Suprapubic skin (tissue), 4 donors: ENCODE measurements around the gene UBTD1. TPM values are rescaled to one million over a fixed set of nuclear protein-coding genes. Genes with fewer than 3 reads are reported as not detected.
A peak's percentile ranks its signal among the peaks of the same experiment; 100 is the strongest.

Experiments used
- DNase-seq, 2 donors: peaks; one replicate each; pipeline ENCODE4 v3.0.0-alpha.2; 2019; ENCODE audit warnings: low spot score in 2 of 2
- H3K27ac ChIP-seq: fragments of 200-600 bp; sonication (generic); one replicate; pipeline ENCODE4 v1.5.1; 2019
- H3K27me3 ChIP-seq: fragments of 200-600 bp; sonication (generic); one replicate; pipeline ENCODE4 v1.5.1; 2019
- H3K36me3 ChIP-seq: fragments of 200-600 bp; sonication (generic); one replicate; pipeline ENCODE4 v1.5.1; 2019
- H3K4me1 ChIP-seq: fragments of 200-600 bp; sonication (generic); one replicate; pipeline ENCODE4 v1.5.1; 2019
- H3K4me3 ChIP-seq: fragments of 200-600 bp; sonication (generic); one replicate; pipeline ENCODE4 v1.5.1; 2019; ENCODE audit warnings: mild to moderate bottlenecking
- H3K9me3 ChIP-seq: fragments of 200-600 bp; sonication (generic); one replicate; pipeline ENCODE4 v1.5.1; 2019
- CTCF ChIP-seq, 2 donors: fragments of 200-600 bp in 1 of 2; fragments of 450-650 bp in 1 of 2; sonication (generic) in 1 of 2; IDR thresholded peaks; one replicate each; pipeline ENCODE4 v1.5.1; 2016 to 2019; ENCODE audit warnings: antibody characterized with exemption in 2 of 2, mild to moderate bottlenecking in 1 of 2, moderate library complexity in 1 of 2
- EP300 ChIP-seq: sonication (generic); formaldehyde crosslinking; IDR thresholded peaks from one replicate; pipeline ENCODE4 v1.6.1; 2017; ENCODE audit warnings: antibody characterized with exemption
- POLR2A ChIP-seq, 2 donors: fragments of 450-650 bp; IDR thresholded peaks; one replicate each; pipeline ENCODE4 v1.6.1; 2017; ENCODE audit warnings: antibody characterized with exemption in 2 of 2, mild to moderate bottlenecking in 2 of 2, moderate library complexity in 2 of 2
- POLR2AphosphoS5 ChIP-seq, 3 donors: sonication (generic); formaldehyde crosslinking; IDR thresholded peaks; one replicate each; pipeline ENCODE4 v1.6.1; 2017; ENCODE audit warnings: antibody characterized with exemption in 3 of 3
- WGBS: methylation state at CpG from one replicate; pipeline ENCODE4 v1.1.5; 2018; 5-methylcytosine and 5-hydroxymethylcytosine counted together
- total RNA-seq, 4 donors: library from RNA; depleted of rRNA; stranded (reverse); fragments of >200 nt; gene quantifications; one replicate each; pipeline ENCODE4 v1.1.0, GENCODE V29; 2016

The UBTD1 gene
- total RNA-seq, 4 donors from 2014 or later = 15.2 to 50.8 (median 36.4) TPM

- Histone ChIP-seq H3K4me1 (peaks cover 8% of the 10 kb centered on the region), H3K4me3 (no peak overlapping the region), H3K27ac (no peak overlapping the region), H3K27me3 (no peaks in the 10 kb centered on the region), H3K36me3 (peaks cover 98% of the 10 kb centered on the region), H3K9me3 (no peaks in the 10 kb centered on the region)
- WGBS = 88% methylated on average over 2 of the region's 2 CpGs
- no peak for TF ChIP-seq POLR2A (IDR thresholded peaks at IDR 0.05)
- no peak for TF ChIP-seq CTCF (IDR thresholded peaks at IDR 0.05)
- no peak for TF ChIP-seq EP300
- no peak for TF ChIP-seq POLR2AphosphoS5 (IDR thresholded peaks at IDR 0.05)
- no peak for DNase-seq
These were observed 36.4 kb upstream of the UBTD1 start for GRCh38 chr10:97462309-97462708.

DNA sequence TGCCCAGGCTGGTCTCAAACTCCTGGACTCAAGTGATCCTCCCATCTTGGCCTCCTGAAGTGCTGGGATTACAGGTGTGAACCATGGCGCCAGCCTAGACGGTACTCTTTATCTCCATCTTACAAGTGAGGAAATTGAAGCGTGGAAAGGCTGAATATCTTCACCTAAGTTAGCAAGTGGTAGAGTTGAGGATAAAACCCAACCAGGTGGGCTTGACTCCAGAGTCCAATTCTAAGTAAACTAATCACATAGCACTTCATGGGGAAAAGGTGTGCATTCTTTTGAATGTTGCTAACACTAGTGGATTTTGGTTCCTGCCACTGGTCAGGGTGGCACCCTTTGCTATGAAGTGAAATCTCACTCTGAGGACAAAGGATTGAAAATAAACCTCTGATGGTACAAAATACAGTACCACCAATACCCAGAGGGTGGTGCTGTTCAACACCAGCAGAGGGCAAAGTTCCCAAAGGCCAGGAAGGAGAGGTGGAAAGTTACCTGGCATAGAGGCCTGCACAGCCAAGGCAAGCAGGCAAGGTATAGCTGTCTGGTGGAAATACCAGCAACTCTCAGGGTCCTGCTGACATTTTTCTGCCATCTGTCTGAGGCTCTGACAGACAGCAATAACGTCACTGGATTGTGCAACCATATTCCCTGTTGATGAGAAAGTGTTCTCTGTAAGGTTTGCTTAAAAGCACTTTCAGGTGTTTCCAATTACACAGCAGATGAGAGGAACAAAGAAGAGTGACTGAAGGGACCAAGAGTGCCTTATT, 35.2 kb upstream of the UBTD1 start:
- H3K9me3 ChIP-seq = no peaks in the 10 kb centered on the region
- 63% methylated on average over 4 of the region's 4 CpGs for WGBS
- TF ChIP-seq POLR2A (IDR thresholded peaks at IDR 0.05) (no peak), POLR2AphosphoS5 (IDR thresholded peaks at IDR 0.05) (peak in 1 of 3 donors; percentile 43), CTCF (IDR thresholded peaks at IDR 0.05) (peak; percentile 74 to 86)
- peaks cover 99% of the 10 kb centered on the region for H3K36me3 ChIP-seq
- DNase-seq = peak in 1 of 2 donors; percentile 62
- H3K4me3 ChIP-seq = no peak overlapping the region
- H3K4me1 ChIP-seq = peaks cover 15% of the 10 kb centered on the region
- no peaks in the 10 kb centered on the region for H3K27me3 ChIP-seq
- peak overlapping the region; percentile 1 for H3K27ac ChIP-seq

DNA sequence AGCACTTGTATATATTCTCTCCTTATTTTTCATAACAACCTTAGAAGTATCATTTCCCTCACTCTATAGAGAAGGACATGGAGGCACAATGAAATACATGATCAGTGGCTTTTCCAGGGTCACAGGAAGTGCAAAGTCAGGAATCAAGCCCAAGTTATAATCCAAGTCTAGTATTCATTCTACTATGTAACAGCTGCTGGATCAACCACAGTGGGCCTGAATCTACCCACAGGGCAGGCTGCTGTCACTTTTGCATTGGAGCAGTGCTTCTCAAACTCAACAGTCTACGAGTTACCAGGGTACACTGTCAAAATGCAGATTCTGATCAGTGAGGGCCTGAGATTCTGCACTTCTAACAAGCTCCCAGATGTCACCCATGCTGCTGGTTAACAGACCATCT, 34.5 kb upstream of the UBTD1 start:
- Histone ChIP-seq H3K4me1 (peaks cover 15% of the 10 kb centered on the region), H3K27me3 (no peaks in the 10 kb centered on the region), H3K36me3 (peaks cover 99% of the 10 kb centered on the region), H3K27ac (peak overlapping the region; percentile 1), H3K4me3 (no peak overlapping the region), H3K9me3 (no peaks in the 10 kb centered on the region)
- WGBS = 75% methylated on average over 1 of the region's 1 CpG
- TF ChIP-seq EP300 (no peak), POLR2A (IDR thresholded peaks at IDR 0.05) (no peak), POLR2AphosphoS5 (IDR thresholded peaks at IDR 0.05) (no peak), CTCF (IDR thresholded peaks at IDR 0.05) (no peak)
- DNase-seq = no peak

DNA sequence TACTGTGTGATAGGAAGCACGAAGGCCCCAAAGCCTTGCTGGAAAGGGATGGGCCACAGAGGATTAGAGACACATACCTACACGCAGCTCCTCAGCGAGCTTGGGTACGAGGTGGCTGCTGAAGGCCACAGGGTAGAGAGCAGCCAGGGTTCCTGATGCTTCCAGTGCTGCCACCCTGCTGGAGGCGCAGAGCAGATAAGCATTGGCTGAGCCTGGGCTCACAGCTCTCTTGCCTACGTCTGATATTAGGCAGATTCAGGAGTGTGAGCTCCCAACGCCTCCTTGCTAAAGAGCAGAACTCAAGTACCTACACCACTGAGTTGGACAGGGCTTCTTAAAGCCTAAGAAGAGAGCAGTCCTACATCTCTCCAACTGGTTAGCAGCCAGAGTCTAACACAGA, 32.7 kb upstream of the UBTD1 start:
- Histone ChIP-seq H3K27ac (no peak overlapping the region), H3K9me3 (no peaks in the 10 kb centered on the region), H3K4me1 (peaks cover 15% of the 10 kb centered on the region), H3K36me3 (peaks cover 98% of the 10 kb centered on the region), H3K27me3 (no peaks in the 10 kb centered on the region), H3K4me3 (no peak overlapping the region)
- TF ChIP-seq EP300 (no peak), CTCF (IDR thresholded peaks at IDR 0.05) (no peak), POLR2AphosphoS5 (IDR thresholded peaks at IDR 0.05) (no peak), POLR2A (IDR thresholded peaks at IDR 0.05) (no peak)
- WGBS = 96% methylated on average over 7 of the region's 7 CpGs
- DNase-seq = no peak

DNA sequence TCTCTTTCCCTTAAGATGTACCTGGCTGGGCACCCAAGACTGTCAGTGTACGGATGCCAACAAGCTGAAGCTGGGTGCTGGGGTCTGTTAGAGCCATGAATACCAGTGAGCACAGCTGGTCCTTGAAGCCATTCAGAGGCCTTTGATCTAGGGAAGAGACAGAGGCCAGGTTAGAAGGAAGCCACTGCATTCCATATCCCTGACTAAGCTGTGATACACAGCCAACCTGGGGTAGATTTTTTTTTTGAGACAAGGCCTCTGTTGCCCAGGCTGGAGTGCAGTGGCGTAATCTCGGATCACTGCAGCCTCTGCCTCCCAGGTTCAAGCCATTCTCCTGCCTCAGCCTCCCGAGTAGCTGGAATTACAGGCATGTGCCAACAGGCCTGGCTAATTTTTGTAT, 32.0 kb upstream of the UBTD1 start:
- 69% methylated on average over 4 of the region's 4 CpGs for WGBS
- H3K27ac ChIP-seq = no peak overlapping the region

More for the DNA sequence above, 32.0 kb upstream of the UBTD1 start:
- peaks cover 97% of the 10 kb centered on the region for H3K36me3 ChIP-seq
- no peaks in the 10 kb centered on the region for H3K27me3 ChIP-seq
- DNase-seq = no peak
- TF ChIP-seq POLR2A (IDR thresholded peaks at IDR 0.05) = no peak
- no peak for TF ChIP-seq CTCF (IDR thresholded peaks at IDR 0.05)
- no peak for TF ChIP-seq EP300
- TF ChIP-seq POLR2AphosphoS5 (IDR thresholded peaks at IDR 0.05) = no peak
- no peaks in the 10 kb centered on the region for H3K9me3 ChIP-seq
- H3K4me1 ChIP-seq = peaks cover 15% of the 10 kb centered on the region
- no peak overlapping the region for H3K4me3 ChIP-seq
